ENCODE measurements around the gene BMPR1A.
"Not testable (repeated sequence)": the region's sequence is repeated elsewhere in the genome, so short reads cannot be mapped to it uniquely, and the experiment has no call there.

BMPR1A gene

DNA sequence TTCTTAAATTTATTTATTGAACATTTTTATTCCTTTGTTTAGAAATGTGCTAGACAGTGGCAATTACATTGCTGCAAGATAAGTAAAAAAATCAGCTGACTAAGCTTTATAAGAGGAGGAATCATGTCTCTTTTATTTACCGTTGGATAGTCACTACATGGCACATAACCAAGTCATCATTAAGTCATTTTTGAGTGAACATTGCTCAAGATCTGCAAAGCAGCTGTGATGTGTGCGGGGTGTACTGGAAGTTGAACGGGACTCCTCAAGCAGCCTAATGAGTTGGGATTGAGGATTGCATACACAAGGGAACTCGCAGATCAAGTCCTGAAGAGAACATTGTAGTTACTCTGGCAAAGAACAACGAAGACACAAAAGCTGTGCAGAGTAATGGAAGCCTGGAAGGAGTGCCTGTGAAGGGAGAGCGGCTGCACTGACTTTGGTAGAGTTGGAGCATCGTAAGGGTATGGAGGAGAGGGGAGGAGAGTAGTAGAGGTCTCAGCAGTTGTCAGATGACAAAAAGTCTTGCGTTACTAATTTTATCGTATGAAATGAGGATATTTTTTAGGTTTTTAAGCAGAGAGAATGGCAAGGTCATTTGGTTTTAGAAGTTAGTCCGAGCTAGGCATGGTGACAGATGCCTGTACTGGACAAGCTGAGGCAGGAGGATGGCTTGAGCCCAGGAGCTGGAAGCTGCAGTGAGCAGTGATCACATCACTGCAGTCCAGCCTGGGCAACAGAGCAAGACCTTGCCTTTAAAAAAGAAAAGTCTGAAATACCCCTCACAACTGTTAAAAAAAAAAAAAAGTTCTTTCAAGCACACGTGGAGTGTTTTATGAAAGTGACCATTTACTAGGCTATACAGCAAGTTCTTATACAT is 95.1 kb downstream of the BMPR1A start:
- no peak for DNase-seq

GRCh38 chr10:86853582-86853981 is 97.2 kb downstream of the BMPR1A start:
- not testable (repeated sequence) for DNase-seq

- no peak for DNase-seq
These were observed 99.1 kb downstream of the BMPR1A start for GRCh38 chr10:86855513-86855912.

DNA sequence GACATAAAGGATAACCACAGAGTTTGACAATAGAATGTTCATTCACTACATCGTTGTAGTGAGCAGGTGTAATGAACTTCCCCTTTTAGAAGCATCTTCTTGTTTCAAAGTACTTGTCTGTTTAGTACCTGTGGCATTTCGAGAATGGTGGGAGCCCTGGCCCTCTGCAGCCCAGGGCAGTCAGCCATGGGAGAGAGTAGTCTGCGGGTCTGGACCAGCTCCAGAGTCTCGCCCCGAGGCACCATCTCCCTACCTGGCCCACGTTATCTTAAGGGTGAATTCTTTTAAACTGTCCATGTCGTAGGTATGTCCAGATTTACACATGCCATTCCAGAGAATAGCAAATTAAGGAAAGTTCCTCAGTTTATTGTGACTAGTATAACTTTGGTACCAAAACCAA is 99.7 kb downstream of the BMPR1A start:
- DNase-seq = no peak

- no peak for DNase-seq
These were observed 100.8 kb downstream of the BMPR1A start for GRCh38 chr10:86857128-86857721.

DNA sequence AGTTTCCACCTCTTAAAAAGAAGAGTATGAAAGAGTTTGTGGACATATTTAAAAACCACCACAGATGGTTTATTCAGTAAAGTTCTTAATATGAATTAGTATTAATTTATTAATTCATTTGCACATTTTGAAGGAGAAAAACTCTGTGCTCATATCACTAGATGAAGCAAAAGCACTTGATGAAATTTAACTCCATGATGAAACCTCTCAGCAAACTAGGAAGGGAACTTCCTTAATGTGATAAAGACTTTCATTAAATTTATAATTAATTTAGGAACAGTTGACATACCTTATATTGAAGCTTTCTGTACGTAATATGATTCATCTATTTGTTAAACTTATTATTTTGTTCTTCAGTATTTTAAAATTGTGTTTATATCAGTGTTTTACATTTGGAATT is 101.6 kb downstream of the BMPR1A start:
- DNase-seq = no peak

DNA sequence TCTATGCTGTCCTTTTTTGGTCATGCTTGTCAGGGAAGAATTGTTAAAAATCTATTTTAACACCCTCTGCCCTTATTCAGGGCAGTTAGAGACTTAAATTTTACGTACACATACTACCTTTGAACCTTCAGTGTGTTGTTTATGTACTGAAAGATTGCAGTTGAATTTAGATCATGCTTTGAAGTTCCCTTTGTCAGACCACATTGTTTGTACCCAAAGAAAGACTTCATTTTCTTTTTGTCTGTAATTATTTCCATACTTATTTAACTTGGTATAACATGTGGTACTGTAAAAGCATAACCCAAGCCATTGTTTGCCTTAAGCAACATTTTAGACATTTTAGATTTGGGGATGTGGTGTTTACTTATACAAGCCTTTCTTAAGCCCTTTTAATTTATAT is 104.9 kb downstream of the BMPR1A start:
- no peak for DNase-seq

DNA sequence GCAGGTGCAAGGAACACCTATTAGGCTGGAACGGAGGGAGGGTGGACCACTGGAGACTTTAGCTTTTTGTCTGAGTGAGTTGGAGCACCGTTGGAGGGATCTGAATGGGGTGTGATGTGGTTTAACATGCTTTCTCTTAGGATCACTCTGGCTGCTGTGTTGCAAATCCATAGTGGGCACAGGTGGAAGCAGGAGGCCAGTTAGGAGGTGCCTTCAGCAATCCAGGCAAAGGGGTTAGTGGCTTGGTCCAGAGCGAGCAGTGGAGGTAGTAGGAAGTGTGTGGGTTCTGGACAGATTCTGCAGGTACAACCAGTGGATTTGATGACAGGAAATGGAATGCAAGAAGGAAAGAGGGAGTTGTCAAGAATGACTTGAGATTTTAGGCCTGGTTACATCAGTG is 106.0 kb downstream of the BMPR1A start:
- DNase-seq = no peak

DNA sequence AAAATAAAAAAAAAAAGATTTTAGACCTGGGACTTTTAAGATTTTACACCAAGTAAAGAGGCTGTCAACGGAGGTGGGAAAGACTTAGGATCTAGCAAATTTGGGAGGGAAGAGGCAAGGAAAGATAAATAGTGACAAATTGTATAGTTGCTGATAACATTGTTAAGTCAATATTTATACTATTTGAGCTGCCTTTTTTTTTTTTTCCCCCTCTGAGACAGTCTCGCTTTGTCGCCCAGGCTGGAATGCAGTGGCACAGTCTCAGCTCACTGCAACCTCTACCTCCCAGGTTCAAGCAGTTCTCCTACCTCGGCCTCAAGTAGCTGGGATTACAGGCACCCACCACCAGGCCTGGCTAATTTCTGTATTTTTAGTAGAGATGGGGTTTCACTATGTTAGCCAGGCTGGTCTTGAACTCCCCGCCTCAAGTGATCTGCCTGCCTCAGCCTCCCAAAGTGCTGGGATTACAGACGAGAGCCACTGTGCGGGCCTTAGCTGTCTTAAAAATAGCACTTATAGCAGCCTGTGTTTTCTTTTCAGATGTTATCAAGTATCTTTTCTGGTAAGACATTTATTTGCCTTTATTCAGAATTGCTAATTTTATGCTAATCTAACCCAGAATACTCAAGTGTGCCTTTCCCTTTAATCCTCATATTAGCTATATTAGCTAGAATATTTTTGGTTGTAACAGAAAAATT is 106.5 kb downstream of the BMPR1A start:
- DNase-seq = no peak

DNA sequence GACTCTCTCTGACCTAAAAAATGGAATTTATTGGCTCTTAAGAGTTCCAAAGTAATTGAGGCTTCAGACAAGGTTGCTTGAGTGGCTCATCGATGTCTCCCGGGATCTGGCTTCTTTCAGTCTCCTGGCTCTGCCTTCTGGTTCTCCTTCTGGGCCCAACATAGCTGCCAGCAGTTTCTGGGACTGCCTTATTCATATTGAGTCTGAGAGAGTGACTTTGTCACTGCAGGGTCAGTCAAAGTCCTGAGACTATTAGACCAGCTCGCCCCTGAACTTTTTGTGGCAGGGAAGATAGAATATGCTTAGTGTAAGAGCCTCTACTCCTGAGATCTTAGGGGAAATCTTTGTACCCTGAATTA is 107.0 kb downstream of the BMPR1A start:
- no peak for DNase-seq

DNA sequence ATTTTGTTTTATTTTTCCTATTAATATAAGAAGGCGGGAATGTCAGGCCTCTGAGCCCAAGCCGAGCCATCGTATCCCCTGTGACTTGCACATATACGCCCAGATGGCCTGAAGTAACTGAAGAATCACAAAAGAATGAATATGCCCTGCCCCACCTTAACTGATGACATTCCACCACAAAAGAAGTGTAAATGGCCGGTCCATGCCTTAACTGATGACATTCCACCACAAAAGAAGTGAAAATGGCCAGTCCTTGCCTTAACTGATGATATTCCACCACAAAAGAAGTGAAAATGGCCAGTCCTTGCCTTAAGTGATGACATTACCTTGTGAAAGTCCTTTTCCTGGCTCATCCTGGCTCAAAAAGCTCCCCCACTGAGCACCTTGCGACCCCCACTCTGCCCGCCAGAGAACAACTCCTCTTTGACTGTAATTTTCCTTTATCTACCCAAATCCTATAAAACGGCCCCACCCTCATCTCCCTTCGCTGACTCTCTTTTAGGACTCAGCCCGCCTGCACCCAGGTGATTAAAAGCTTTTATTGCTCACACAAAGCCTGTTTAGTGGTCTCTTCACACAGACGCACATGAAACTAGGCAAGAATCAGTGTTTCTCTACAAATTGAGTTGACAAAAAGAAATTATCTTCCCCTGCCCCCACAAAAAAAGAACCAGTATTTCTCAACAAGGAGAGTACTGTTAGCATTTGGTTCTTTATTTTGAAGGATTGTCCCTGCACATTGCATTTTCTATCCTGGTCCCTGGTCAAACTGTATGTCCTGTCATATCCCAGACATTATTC is 108.8 kb downstream of the BMPR1A start:
- not testable (repeated sequence) for DNase-seq

DNA sequence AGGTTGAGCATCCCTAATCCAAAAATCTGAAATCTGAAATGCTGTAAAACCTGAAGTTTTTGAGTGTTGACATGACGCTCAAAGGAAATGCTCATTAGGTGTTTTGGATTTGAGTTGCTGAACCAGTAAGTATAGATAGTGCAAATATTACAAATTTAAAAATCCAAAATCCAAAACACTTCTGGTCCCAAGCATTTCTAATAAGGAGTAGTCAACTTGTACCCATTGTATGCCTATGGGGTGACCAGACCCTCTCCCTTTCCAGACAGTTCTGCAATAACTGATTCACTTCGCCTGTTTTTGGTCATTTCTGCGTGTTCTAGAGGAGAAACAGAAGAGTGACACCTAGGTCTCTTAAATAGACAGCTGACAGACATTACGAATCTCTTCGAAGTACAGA is 110.7 kb downstream of the BMPR1A start:
- DNase-seq = no peak

DNA sequence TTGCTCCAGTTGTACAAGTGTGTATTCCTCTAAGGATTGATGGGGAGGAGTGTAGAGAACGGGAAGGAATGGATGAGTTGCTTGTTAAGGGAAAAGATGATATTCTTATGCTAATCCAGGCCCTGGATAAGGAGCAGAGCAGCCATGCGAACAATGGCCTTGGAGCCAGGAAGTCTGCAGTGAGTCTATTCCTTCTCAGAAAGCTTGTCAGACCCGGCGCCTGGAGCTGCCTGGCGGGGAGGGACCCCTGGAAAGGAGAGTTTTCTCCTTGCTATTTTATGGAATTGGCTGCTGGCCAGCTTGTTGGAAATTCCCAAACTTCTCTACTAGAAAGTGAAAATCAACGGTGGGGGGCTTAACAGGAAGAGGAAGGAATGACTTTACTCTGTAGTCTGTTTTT is 111.9 kb downstream of the BMPR1A start:
- DNase-seq = no peak

- DNase-seq = no peak
These were observed 114.3 kb downstream of the BMPR1A start for GRCh38 chr10:86870679-86871078.

DNA sequence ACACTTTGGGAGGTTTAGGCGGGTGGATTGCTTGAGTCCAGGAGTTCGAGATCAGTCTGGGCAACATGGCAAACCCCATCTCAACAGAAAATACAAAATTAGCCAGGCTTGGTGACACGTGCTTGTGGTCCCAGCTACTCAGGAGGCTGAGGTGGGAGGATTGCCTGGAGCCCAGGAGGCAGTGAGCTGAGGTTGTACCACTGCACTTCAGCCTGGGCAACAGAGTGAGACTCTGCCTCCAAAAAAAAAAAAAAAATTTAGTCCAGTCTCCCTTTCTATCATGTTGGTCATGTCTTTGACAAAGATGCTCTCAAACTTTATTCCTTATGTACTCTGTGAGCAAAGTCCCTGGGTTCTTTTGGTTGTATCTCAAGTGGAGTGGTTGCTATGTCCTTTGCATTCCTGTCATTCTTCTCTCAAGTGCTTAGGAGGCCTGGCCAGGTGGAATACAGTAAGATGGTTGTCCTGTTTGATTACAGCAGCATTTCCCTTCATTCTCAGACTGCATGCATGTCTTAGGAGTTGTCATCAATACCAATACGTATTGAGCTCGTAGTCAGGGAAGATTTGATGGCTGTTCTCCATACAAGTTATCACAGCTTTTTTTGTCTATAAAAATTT is 115.3 kb downstream of the BMPR1A start:
- DNase-seq = no peak

GRCh38 chr10:86872757-86873156 is 116.3 kb downstream of the BMPR1A start:
- peak; percentile 94 to 95 for DNase-seq

DNA sequence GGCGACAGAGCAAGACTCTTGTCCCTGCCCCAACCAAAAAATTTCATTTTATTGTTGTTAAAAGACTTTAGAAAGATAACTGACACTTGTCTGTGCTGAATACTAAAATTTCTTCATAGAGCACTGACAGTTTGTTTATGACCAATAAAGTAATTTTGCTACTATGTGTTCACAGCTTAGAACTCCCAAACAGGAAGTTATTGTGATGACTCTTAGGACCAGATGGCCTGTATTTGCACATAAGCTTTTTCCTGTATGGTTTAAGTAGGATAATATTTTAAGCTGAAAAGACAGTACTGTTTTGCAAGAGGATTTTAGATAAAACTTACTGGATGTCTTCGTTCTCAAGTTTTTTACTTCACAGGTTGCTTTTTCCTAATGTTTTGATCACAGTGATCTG is 120.3 kb downstream of the BMPR1A start:
- DNase-seq = peak; percentile 89

DNA sequence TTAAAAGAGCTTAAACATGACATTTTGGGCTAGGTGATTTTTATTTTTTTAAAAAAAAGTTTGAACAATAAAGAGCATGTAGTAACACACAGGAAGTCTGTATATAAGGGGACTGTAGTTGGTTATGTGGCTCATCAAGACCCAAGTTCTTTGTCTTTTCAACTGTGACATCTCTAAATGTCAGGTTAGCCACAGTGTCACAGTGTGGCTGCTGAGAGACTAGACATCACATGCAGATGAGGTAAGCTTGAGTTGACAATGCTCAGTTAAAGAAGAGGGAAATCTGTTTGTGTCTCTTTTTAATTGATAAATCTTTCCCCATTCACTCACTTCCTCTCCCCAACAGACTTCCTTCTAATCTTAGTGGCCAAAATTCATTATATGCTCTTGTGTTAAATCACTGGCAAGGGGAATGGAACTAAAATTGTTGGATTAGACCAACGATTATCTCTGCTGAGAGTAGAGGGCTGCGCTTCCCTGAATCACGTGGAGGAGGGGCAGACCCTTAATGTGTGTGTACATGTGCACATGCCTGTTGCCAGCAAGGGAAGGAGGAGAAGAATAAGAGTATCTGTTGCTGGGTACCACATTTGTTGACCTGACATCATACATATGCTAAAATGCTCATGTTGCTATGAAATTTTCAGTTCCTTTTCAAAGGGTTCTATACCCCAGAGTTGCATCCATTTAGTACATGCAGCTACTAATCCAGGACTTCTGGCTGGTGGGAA is 122.7 kb downstream of the BMPR1A start:
- no peak for DNase-seq

DNA sequence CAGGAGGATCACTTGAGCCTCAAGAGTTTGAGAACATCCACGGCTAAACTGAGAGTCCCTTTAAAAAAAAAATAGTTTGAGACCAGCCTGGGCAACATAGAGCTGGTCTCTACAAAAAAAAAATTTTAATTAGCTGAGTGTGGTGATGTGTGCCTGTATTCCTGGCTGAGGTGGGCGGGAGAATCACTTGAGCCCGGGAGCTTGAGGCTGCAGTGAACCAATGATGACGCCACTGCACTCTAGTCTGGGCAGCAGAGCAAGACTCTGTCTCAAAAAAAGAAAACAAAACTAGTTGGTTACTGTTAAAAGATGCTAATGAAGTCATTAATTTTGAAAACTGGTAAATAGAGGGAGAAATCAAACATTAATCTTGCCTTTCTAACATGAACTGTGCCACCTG is 124.6 kb downstream of the BMPR1A start:
- no peak for DNase-seq

DNA sequence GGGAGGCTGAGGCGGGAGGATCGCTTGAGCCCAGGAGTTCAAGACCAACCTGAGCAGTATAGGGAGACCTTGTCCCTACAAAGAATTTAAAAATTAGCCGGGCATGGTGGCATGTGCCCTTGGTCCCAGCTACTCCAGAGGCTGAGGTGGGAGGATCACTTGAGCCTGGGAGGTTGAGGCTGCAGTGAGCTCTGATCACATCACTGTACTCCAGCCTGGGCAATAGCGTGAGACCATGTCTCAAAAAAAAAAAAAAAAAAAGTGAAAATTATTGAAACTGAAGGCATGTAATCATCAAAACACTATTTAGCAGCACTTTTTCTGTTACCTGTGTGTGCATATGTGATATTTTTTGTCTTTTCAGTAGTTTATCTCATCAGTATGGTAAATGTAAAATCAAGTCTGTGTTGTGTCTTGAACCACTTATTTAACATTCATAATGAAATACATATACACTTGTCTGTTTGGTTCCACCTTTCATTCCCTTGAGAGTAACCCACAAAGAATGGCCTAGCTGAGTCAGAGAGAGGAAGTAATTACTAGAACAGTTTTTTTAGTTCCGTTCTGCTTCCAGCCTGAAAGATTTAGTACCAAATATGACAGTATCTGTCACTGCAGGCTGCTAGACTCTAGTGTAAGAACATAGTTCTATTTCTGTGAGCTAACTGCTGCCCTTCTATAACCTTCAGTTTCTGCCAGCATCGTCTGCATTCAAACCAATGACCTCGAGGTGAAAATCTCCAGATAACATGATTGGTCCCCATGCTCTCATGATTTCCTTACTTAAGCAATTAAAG is 132.4 kb downstream of the BMPR1A start:
- peak; percentile 91 to 92 for DNase-seq

DNA sequence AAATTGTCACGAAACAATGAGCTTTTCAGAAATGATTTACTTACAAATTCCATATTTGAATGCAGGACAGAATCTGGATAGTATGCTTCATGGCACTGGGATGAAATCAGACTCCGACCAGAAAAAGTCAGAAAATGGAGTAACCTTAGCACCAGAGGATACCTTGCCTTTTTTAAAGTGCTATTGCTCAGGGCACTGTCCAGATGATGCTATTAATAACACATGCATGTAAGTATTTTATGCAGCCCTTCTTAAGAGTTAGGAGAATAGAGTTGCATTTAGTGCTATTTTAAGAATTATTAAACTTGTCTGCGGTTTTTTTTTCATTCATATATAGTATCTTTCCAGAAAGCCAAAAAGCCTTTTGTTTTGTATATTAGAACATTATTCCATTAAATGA is 133.6 kb downstream of the BMPR1A start:
- DNase-seq = no peak

Measured in Kasumi-1 (cell line).